ENCODE measurements around the gene SQOR. TPM values are rescaled to one million over a fixed set of nuclear protein-coding genes. Genes with fewer than 3 reads are reported as not detected.

The SQOR gene
- 23.2 TPM for total RNA-seq

DNA sequence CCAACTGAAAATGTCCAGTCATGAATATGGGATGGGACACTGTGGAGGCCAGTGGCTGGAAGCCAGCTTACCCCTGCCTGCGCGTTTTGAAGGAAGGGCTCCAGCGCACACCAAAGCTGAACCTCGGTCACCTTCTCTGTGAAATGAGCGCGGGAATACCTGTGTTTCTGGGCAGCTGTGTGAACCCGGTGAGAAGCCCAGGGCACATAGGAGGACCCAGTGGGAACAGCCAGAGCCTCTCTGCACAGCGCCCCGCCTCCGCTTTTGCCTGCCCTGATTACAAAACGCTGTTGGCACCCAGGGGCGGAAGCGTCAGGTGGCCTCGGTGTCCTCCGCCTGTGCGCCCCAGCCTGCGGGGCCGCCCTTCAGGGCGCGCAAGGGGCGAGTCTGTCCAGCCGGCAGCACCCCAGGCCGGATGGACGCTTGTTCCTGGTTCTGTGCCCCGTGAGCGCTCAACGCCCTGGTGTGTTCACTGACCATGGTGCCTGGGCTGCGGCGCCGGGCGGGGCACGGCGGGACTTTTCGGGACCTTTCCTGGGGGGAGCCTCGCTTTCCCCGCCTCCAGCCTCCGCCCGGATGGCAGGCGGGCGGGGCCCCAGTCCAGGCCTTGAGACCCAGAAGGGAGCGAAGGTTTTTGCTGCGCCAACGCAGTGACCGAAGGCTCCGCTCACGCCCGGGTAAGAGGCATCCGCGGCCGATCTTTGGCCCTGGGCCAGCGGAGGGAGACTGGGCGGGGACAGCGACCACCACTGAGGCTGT is at the start of gene SQOR:
TSS of gene SQOR (plus strand) at position 598 of the 759 bp plus-strand sequence. CDS start 23,895 bp downstream, outside the sequence.
- DNase-seq = peak; percentile 61

DNA sequence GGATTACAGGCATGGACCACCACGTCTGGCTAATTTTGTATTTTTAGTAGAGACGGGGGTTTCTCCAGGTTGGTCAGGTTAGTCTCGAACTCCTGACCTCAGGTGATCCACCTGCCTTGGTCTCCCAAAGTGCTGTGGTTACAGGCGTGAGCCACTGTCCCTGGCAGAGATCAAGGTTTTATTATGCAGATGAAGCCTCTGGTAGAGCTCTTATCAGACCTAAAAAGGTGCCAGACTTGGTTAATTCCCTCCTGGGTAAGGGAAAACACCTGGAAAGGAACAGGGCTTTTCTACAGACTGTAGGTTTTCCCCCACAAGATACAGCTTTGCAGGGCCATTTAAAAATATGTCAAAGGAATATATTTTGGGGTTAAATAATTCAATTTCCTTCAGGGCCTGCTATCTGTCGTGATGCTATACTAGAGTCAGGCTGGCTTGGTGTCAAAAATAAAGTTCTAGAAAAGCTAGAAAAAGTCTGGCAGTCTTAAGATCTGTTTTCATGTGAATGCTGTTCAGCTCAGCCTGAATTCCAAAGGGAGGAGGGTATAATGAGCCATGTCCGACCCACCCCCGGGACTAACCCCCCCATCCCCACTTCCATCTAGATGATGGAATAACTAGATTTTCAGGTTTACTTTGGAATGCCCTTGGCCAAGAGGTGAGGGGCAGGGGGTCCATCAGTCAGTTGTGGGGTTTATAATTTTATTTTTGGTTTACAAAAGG is 49.6 kb upstream of the SQOR start:
- DNase-seq = no peak

- peak; percentile 4 for DNase-seq
These were observed 48.7 kb upstream of the SQOR start for GRCh38 chr15:45586125-45586524.

GRCh38 chr15:45586601-45587094 is 48.2 kb upstream of the SQOR start:
- no peak for DNase-seq

DNA sequence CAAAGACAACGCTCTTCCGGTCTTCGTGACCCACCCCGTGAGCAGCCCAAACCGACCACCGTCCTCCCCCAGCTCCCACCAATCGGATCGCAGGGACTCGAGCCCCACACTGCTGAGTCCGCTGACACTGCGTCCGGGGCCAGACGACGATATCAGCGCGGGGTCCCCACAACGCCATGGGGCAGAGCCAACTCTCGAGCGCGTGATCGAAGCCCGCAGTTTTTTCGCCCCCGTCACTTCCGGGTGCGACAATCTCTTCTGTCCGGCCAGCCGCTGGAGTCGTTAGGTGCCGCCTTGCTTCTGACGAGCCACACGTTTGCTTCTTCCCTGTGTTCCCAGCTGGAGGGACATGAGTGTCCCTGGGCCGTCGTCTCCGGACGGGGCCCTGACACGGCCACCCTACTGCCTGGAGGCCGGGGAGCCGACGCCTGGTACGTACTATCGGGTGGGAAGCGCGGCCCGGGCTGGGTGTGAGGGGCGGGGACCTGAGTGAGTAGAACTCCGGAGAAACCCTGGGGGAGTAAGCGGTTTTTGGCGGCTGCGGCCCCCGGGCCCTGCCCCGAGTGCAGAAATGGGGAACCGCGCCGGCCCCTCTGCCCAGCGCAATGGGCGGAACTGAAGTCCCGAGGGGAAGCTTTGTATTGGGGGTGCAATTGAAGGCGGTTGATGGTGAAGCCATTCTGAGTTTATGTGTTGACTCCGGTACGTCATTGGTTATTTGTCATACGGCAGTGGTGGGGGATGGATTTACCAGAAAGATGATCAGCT is 47.5 kb upstream of the SQOR start, which contains the start of gene BLOC1S6:
TSS of gene BLOC1S6 (plus strand) at position 285 of the 768 bp plus-strand sequence. CDS start at position 350, 65 bp downstream.
- peak; percentile 98 for DNase-seq

- DNase-seq = no peak
These were observed 47.0 kb upstream of the SQOR start for GRCh38 chr15:45587863-45588170.

DNA sequence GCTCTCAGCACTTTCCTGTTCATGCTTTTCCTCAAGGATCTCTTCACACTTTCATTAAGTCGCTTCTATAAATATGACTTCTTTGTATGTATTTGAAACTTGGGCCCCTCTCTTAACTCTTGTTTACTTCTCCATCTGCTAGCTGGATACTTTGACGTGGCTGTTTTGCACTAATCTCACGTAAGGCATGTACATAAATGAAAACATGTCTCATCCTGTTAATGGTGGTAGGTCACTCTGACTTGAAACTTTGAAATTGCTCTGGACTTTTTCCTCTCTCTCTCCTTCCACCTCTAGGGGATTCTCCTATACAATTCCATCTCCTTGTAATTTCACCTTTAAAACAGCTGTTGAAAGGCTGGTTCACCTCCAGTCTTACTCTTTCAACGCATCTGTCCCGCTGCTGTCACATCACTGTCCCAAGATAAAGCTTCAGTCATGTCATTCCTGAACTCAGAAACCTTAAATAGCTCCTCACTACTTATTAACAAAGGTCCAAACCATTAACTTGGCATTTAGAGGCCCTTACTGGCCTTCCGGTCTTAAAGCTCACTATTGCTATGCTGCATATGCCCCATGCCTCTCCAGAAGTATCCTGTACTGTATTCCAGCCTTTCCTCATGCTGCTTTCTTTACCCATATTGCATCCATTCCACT is 46.5 kb upstream of the SQOR start:
- peak; percentile 24 for DNase-seq

GRCh38 chr15:45589256-45589655 is 45.6 kb upstream of the SQOR start:
- no peak for DNase-seq

DNA sequence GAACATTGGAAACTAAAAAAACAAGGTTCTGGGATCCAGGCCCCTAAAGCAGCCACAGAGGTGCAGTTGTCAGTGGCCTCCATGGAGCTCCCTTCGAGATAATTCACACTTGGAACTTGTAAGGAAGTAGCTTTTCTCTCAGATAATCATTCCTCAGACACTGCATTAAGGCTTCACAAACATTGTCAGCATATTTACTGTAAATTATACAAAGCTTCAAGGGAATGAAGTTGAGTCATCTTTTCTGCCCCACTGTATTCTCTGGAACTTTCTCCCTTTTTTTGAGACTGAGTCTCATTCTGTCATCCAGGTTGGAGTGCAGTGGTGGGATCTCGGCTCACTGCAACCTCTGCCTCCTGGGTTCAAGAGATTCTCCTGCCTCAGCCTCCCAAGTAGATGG is 40.5 kb upstream of the SQOR start:
- no peak for DNase-seq

DNA sequence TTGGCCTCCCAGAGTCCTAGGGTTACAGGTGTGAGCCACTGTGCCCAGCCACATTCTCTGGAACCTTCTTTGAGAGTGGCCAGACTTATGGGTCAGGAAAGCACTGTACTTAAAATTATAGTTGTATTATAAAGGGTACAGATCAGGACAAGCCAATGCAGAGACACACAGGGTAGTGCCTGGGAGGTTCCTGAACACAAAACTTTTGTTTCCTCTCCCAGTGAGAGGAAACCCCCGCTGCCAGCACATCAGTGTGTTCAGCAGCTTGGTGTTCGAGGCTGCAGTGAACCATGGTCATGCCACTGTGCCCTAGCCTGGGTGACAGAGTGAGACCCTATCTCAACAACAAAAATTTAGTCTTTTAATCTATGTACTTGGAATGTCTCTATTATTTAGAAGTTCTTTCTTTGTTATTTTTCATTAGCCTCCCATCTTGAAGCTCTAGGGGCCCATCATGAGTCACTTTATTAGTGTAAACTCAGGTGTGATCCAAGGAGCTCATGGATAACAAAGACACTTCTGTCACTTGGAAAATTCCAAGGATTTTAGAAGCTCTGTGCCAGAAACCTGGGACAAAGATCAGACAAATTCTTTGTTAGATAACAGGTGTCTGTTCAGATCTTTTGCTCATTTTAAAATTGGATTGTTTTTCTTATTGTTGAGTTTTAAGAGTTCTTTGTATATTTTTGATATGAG is 39.8 kb upstream of the SQOR start:
- no peak for DNase-seq

DNA sequence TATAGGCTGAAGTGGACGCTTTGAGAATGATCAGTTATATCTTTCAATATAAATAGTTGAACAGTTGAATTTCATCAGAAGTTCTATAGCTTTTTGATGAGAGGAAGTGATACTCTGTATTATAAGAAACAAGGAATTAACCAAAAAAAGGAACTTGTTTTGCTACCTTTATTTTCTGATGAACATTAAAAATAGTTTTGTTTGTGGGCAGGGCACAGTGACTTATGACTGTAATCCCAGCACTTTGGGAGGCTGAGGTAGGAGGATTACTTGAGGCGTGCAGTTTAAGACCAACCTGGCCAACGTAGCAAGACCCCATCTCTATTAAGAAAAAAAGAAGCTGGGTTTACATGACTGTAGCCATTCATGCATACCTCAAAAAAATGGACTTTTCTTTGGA is 30.9 kb upstream of the SQOR start:
- DNase-seq = no peak

GRCh38 chr15:45604326-45604725 is 30.5 kb upstream of the SQOR start:
- DNase-seq = no peak

DNA sequence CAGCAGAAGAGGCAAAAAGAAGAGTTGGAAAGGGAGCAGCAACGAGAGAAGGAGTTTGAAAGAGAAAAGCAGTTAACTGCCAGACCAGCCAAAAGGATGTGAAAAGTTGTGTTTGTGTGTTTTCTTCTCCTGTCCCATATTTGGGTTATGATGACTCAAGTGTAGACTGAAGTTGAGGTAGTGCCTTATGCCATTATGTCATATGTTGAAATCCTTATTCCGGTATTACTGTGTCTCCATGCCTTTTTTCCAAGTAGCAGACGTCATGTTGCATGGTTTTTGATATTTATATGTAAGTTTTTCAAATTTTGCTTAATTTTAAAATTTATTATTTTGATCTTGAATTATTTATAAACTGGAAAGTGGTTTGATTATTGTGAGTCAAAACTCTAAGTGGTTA is 28.4 kb upstream of the SQOR start:
- DNase-seq = no peak

GRCh38 chr15:45606841-45607240 is 28.0 kb upstream of the SQOR start:
- DNase-seq = no peak

DNA sequence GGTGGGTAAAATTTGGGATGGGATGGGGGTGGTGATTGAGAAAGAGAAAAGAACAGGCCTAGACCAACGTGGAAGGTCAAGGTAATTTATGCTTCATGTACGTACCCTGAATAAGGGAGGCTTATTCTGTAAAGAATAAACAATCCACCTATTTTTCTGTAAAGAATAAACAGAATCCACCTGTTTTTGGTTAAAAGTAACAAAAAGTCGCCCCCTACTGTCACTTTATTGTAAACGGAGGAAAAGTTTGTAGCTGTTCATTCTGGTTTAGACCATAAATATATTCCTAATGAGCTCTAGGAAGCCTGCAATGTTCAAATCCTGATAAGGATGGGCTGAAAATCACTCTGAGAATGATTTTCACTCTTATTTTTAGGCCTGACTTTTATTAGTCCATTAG is 23.5 kb upstream of the SQOR start:
- DNase-seq = no peak

- no peak for DNase-seq
These were observed 21.9 kb upstream of the SQOR start for GRCh38 chr15:45612790-45613415.

- DNase-seq = no peak
These were observed 17.9 kb upstream of the SQOR start for GRCh38 chr15:45616901-45617323.

DNA sequence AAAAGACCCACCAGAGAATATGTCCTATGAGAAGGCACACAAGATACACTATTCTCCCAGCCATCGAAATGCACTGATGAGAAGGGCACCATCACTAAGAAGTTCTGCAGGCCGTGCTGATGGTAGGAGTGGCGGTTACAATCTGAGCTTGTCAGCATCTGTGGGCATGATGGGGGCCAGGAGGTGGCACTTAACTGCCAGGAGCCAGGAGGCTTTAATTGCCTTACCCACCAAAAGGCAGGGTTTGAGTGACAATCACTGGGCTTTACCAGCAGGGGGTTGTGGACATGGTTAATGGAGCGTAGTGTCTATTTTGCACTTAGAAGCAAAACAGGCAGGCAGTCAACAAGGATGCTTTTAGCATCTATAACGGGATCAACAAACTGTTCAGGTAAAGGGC is 16.0 kb upstream of the SQOR start:
- DNase-seq = no peak

DNA sequence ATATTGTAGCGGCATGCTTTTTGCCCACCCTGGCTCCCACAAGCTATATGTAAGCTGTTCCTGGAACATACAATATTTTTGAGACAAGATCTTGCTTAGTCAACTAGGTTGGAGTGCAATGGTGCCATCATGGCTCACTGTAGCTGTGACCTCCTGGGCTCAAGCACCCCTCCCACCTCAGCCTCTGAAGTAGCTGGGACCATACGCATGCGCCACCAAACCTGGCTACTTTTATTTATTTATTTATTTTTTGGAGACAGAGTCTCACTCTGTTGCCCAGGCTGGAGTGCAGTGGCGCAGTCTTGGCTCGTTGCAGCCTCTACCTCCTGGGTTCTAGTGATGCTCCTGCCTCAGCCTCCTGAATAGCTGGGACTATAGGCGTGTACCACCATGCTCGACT is 6.7 kb upstream of the SQOR start:
- no peak for DNase-seq

GRCh38 chr15:45630917-45631691 is 3.7 kb upstream of the SQOR start:
- no peak for DNase-seq
